ENCODE measurements around the gene ATG13.
A peak's percentile ranks its signal among the peaks of the same experiment; 100 is the strongest.

Gene ATG13

GRCh38 chr11:46676436-46677158 is 59.2 kb downstream of the ATG13 start:
- no peak for DNase-seq (ENCODE audit: low read depth)

- DNase-seq (ENCODE audit: low read depth) = no peak
Measured at GRCh38 chr11:46677169-46677568, 59.8 kb downstream of the ATG13 start.

GRCh38 chr11:46677991-46678740 is 60.8 kb downstream of the ATG13 start:
- no peak for DNase-seq (ENCODE audit: low read depth)

GRCh38 chr11:46678741-46679130 is 61.4 kb downstream of the ATG13 start:
- no peak for DNase-seq (ENCODE audit: low read depth)

- DNase-seq (ENCODE audit: low read depth) = no peak
Measured at GRCh38 chr11:46679241-46680163, 62.1 kb downstream of the ATG13 start.

- DNase-seq (ENCODE audit: low read depth) = no peak
Measured at GRCh38 chr11:46680164-46680760, 62.9 kb downstream of the ATG13 start.

GRCh38 chr11:46680815-46681214 is 63.5 kb downstream of the ATG13 start:
- no peak for DNase-seq (ENCODE audit: low read depth)

- DNase-seq (ENCODE audit: low read depth) = no peak
Measured at GRCh38 chr11:46681814-46682213, 64.5 kb downstream of the ATG13 start.

GRCh38 chr11:46682773-46683752 is 65.7 kb downstream of the ATG13 start:
- no peak for DNase-seq (ENCODE audit: low read depth)

- no peak for DNase-seq (ENCODE audit: low read depth)
Measured at GRCh38 chr11:46684367-46684766, 67.0 kb downstream of the ATG13 start.

GRCh38 chr11:46686886-46687795 is 69.8 kb downstream of the ATG13 start:
- DNase-seq (ENCODE audit: low read depth) = peak; percentile 81

GRCh38 chr11:46690702-46691101 is 73.3 kb downstream of the ATG13 start:
- no peak for DNase-seq (ENCODE audit: low read depth)

GRCh38 chr11:46692450-46692849 is 75.1 kb downstream of the ATG13 start:
- DNase-seq (ENCODE audit: low read depth) = no peak

- DNase-seq (ENCODE audit: low read depth) = peak; percentile 85
Measured at GRCh38 chr11:46693597-46694012, 76.3 kb downstream of the ATG13 start.

GRCh38 chr11:46694072-46694471 is 76.7 kb downstream of the ATG13 start:
- no peak for DNase-seq (ENCODE audit: low read depth)

GRCh38 chr11:46694607-46695006 is 77.3 kb downstream of the ATG13 start:
- DNase-seq (ENCODE audit: low read depth) = no peak

GRCh38 chr11:46695345-46696211 is 78.2 kb downstream of the ATG13 start:
- no peak for DNase-seq (ENCODE audit: low read depth)

GRCh38 chr11:46696212-46696558 is 78.8 kb downstream of the ATG13 start:
- DNase-seq (ENCODE audit: low read depth) = no peak

GRCh38 chr11:46697303-46697702 is 80.0 kb downstream of the ATG13 start:
- no peak for DNase-seq (ENCODE audit: low read depth)
